ENCODE measurements around the gene ADAMTS17. TPM values are rescaled to one million over a fixed set of nuclear protein-coding genes. Genes with fewer than 3 reads are reported as not detected.

ADAMTS17 gene
- total RNA-seq, 4 donors from 2014 or later, result 4.5 to 11.4 (median 6.6) TPM

GRCh38 chr15:100278596-100279380, 63.0 kb downstream of the ADAMTS17 start:
- DNase-seq, result no peak
- Histone ChIP-seq H3K4me1 (peaks cover 0 to 17% (median 0%) of the 10 kb centered on the region in 3 donors), H3K4me3 (no peak overlapping the region), H3K27me3 (no peaks in the 10 kb centered on the region), H3K27ac (no peak overlapping the region), H3K9me3 (no peaks in the 10 kb centered on the region), H3K36me3 (no peaks in the 10 kb centered on the region)
- intact Hi-C loops (cut with DNase I), result no loop called here
- TF ChIP-seq POLR2A (IDR thresholded peaks at IDR 0.05), result no peak
- TF ChIP-seq CTCF (IDR thresholded peaks at IDR 0.05), result no peak
- WGBS, 2 donors, result 80 to 90% methylated on average over 3 to 7 of the region's 14 CpGs

- Histone ChIP-seq H3K4me3 (no peak overlapping the region), H3K36me3 (no peaks in the 10 kb centered on the region), H3K27ac (no peak overlapping the region), H3K9me3 (peaks cover 0 to 9% (median 0%) of the 10 kb centered on the region in 3 donors), H3K4me1 (peaks cover 0 to 7% (median 0%) of the 10 kb centered on the region in 3 donors), H3K27me3 (no peaks in the 10 kb centered on the region)
- WGBS, 2 donors, result 55 to 67% methylated on average over 15 to 17 of the region's 17 CpGs
- TF ChIP-seq POLR2A (IDR thresholded peaks at IDR 0.05) (no peak), CTCF (IDR thresholded peaks at IDR 0.05) (no peak)
- intact Hi-C loops (cut with DNase I), result no loop called here
- DNase-seq, result no peak
These were observed 64.5 kb downstream of the ADAMTS17 start for GRCh38 chr15:100277087-100277855.

GRCh38 chr15:100276506-100276905, 65.3 kb downstream of the ADAMTS17 start:
- no peak for TF ChIP-seq CTCF (IDR thresholded peaks at IDR 0.05)
- no peak for TF ChIP-seq POLR2A (IDR thresholded peaks at IDR 0.05)
- intact Hi-C loops (cut with DNase I), result no loop called here
- Histone ChIP-seq H3K4me1 (peaks cover 0 to 7% (median 0%) of the 10 kb centered on the region in 3 donors), H3K36me3 (no peaks in the 10 kb centered on the region), H3K27me3 (no peaks in the 10 kb centered on the region), H3K27ac (no peak overlapping the region), H3K9me3 (peaks cover 0 to 15% (median 0%) of the 10 kb centered on the region in 3 donors), H3K4me3 (no peak overlapping the region)
- 60 to 62% methylated on average over 8 of the region's 8 CpGs for WGBS, 2 donors
- no peak for DNase-seq

GRCh38 chr15:100275641-100276040, 66.1 kb downstream of the ADAMTS17 start:
- intact Hi-C loops (cut with DNase I), result no loop called here
- DNase-seq, result no peak
- no peaks in the 10 kb centered on the region for H3K27me3 ChIP-seq
- H3K4me1 ChIP-seq, result peaks cover 0 to 7% (median 0%) of the 10 kb centered on the region in 3 donors
- no peak overlapping the region for H3K27ac ChIP-seq
- H3K9me3 ChIP-seq, result peaks cover 0 to 15% (median 0%) of the 10 kb centered on the region in 3 donors
- WGBS, 2 donors, result 92 to 93% methylated on average over 2 to 5 of the region's 6 CpGs
- no peak overlapping the region for H3K4me3 ChIP-seq
- no peak for TF ChIP-seq CTCF (IDR thresholded peaks at IDR 0.05)
- no peaks in the 10 kb centered on the region for H3K36me3 ChIP-seq

- peaks cover 0 to 15% (median 0%) of the 10 kb centered on the region in 3 donors for H3K9me3 ChIP-seq
- no peak for DNase-seq
- WGBS, 2 donors, result 82 to 90% methylated on average over 3 of the region's 3 CpGs
- TF ChIP-seq POLR2A (IDR thresholded peaks at IDR 0.05) (no peak), CTCF (IDR thresholded peaks at IDR 0.05) (no peak)
- intact Hi-C loops (cut with DNase I), result no loop called here
- no peaks in the 10 kb centered on the region for H3K36me3 ChIP-seq
- no peak overlapping the region for H3K27ac ChIP-seq
- no peak overlapping the region for H3K4me3 ChIP-seq
- H3K4me1 ChIP-seq, result no peaks in the 10 kb centered on the region
- no peaks in the 10 kb centered on the region for H3K27me3 ChIP-seq
These were observed 71.9 kb downstream of the ADAMTS17 start for GRCh38 chr15:100269831-100270230.
